H9 (cell line): ENCODE measurements around the gene SRGAP1. TPM values are rescaled to one million over a fixed set of nuclear protein-coding genes. Genes with fewer than 3 reads are reported as not detected.

Source experiments
- DNase-seq: peaks from one replicate; pipeline ENCODE4 v3.0.0-alpha.2; 2017
- H2AFZ ChIP-seq: one replicate; pipeline ENCODE4 v1.6.1; 2013; ENCODE audit warnings: mild to moderate bottlenecking, low read length, control low read depth, moderate library complexity
- H2AK5ac ChIP-seq: 2 replicates; pipeline ENCODE4 v1.6.1; 2013; ENCODE audit warnings: low read length, control low read depth, mixed read lengths; ENCODE audit not compliant: insufficient read length
- H2BK120ac ChIP-seq: one replicate; pipeline ENCODE4 v1.6.1; 2013; ENCODE audit warnings: low read depth, mild to moderate bottlenecking, low read length, control low read depth, inconsistent platforms; ENCODE audit not compliant: poor library complexity, severe bottlenecking
- H2BK12ac ChIP-seq: 2 replicates; pipeline ENCODE4 v1.6.1; 2013; ENCODE audit warnings: low read length, control low read depth, mixed read lengths, low read depth; ENCODE audit not compliant: insufficient read length
- H2BK15ac ChIP-seq: 2 replicates; pipeline ENCODE4 v1.6.1; 2013; ENCODE audit warnings: low read depth, low read length, control low read depth
- H2BK20ac ChIP-seq: one replicate; pipeline ENCODE4 v1.6.1; 2013; ENCODE audit warnings: low read depth, mild to moderate bottlenecking, low read length, control low read depth, inconsistent platforms; ENCODE audit not compliant: poor library complexity, severe bottlenecking
- H2BK5ac ChIP-seq: 2 replicates; pipeline ENCODE4 v1.6.1; 2013; ENCODE audit warnings: low read length, control low read depth, mixed read lengths; ENCODE audit not compliant: insufficient read length
- H3K14ac ChIP-seq: 2 replicates; pipeline ENCODE4 v1.6.1; 2013; ENCODE audit warnings: low read length, control low read depth; ENCODE audit not compliant: insufficient read depth
- H3K18ac ChIP-seq: 2 replicates; pipeline ENCODE4 v1.6.1; 2013; ENCODE audit warnings: low read depth, mild to moderate bottlenecking, mixed read lengths, low read length, control low read depth; ENCODE audit not compliant: insufficient read length
- H3K23ac ChIP-seq: 2 replicates; pipeline ENCODE4 v1.6.1; 2013; ENCODE audit warnings: low read length, control low read depth, mixed read lengths, low read depth; ENCODE audit not compliant: insufficient read length
- H3K23me2 ChIP-seq: 2 replicates; pipeline ENCODE4 v1.6.1; 2013; ENCODE audit warnings: low read depth, mild to moderate bottlenecking, mixed read lengths, low read length, control low read depth; ENCODE audit not compliant: insufficient read length, poor library complexity, severe bottlenecking
- H3K27ac ChIP-seq: 2 replicates; pipeline ENCODE4 v1.5.1; 2013; ENCODE audit warnings: low read length, control low read depth, mixed read lengths, low read depth; ENCODE audit not compliant: insufficient read length
- H3K27me3 ChIP-seq: 2 replicates; pipeline ENCODE4 v1.6.1; 2013; ENCODE audit warnings: low read length, control low read depth, inconsistent platforms; ENCODE audit not compliant: insufficient read depth
- H3K4ac ChIP-seq: 2 replicates; pipeline ENCODE4 v1.6.1; 2013; ENCODE audit warnings: low read depth, mild to moderate bottlenecking, control low read depth, inconsistent platforms, low read length, moderate library complexity
- H3K4me1 ChIP-seq: 2 replicates; pipeline ENCODE4 v1.6.1; 2013; ENCODE audit warnings: low read length, control low read depth, inconsistent platforms; ENCODE audit not compliant: insufficient read depth
- H3K4me2 ChIP-seq: 2 replicates; pipeline ENCODE4 v1.6.1; 2013; ENCODE audit warnings: low read length, control low read depth, mixed read lengths; ENCODE audit not compliant: insufficient read length, insufficient read depth
- H3K56ac ChIP-seq: 2 replicates; pipeline ENCODE4 v1.6.1; 2013; ENCODE audit warnings: low read depth, mild to moderate bottlenecking, mixed read lengths, low read length, control low read depth; ENCODE audit not compliant: insufficient read length
- H3K79me1 ChIP-seq: 2 replicates; pipeline ENCODE4 v1.6.1; 2013; ENCODE audit warnings: low read depth, mild to moderate bottlenecking, moderate library complexity, low read length, control low read depth, inconsistent platforms; ENCODE audit not compliant: insufficient read depth, poor library complexity, severe bottlenecking
- H3K79me2 ChIP-seq: 2 replicates; pipeline ENCODE4 v1.6.1; 2013; ENCODE audit warnings: low read length, control low read depth, inconsistent platforms; ENCODE audit not compliant: insufficient read depth
- H3K9ac ChIP-seq: 2 replicates; pipeline ENCODE4 v1.6.1; 2013; ENCODE audit warnings: low read length, control low read depth, mixed read lengths; ENCODE audit not compliant: insufficient read length; ENCODE audit errors: extremely low read depth
- H3K9me3 ChIP-seq: one replicate; pipeline ENCODE4 v1.6.1; 2013; ENCODE audit warnings: low read depth, low read length, inconsistent platforms; ENCODE audit not compliant: control insufficient read depth
- H3T11ph ChIP-seq: one replicate; pipeline ENCODE4 v1.6.1; 2013; ENCODE audit warnings: mild to moderate bottlenecking, low read length, control low read depth, inconsistent platforms
- H4K20me1 ChIP-seq: one replicate; pipeline ENCODE4 v1.6.1; 2013; ENCODE audit not compliant: control insufficient read depth, insufficient read length, insufficient read depth
- H4K5ac ChIP-seq: 2 replicates; pipeline ENCODE4 v1.6.1; 2013; ENCODE audit warnings: low read depth, mild to moderate bottlenecking, mixed read lengths, low read length, control low read depth; ENCODE audit not compliant: insufficient read length
- H4K8ac ChIP-seq: replicated peaks from 2 replicates; pipeline ENCODE4 v1.6.1; 2013; ENCODE audit warnings: low read length, control low read depth, mixed read lengths, low read depth; ENCODE audit not compliant: insufficient read length
- H4K91ac ChIP-seq: 2 replicates; pipeline ENCODE4 v1.6.1; 2013; ENCODE audit warnings: low read depth, mild to moderate bottlenecking, moderate library complexity, mixed read lengths, low read length, control low read depth; ENCODE audit not compliant: insufficient read length
- H3K27ac Mint-ChIP-seq, 3 experiments: 2 replicates in 2 of 3; 3 replicates in 1 of 3; pipeline ENCODE4 v1.8.0; 2020 to 2021; ENCODE audit warnings: mixed read lengths in 3 of 3, mild to moderate bottlenecking in 1 of 3, moderate library complexity in 1 of 3
- H3K27me3 Mint-ChIP-seq: 2 replicates; pipeline ENCODE4 v1.8.0; 2021; ENCODE audit warnings: low read depth, mild to moderate bottlenecking, moderate library complexity, mixed read lengths
- H3K36me3 Mint-ChIP-seq, 3 experiments: 2 replicates in 2 of 3; 3 replicates in 1 of 3; pipeline ENCODE4 v1.8.0; 2020 to 2021; ENCODE audit warnings: low read depth in 3 of 3, mixed read lengths in 3 of 3; ENCODE audit not compliant: insufficient read depth in 1 of 3
- H3K4me1 Mint-ChIP-seq, 2 experiments: 2 replicates each; pipeline ENCODE4 v1.8.0; 2020; ENCODE audit warnings: mixed read lengths in 2 of 2
- H3K4me3 Mint-ChIP-seq, 2 experiments: 2 replicates in 1 of 2; 3 replicates in 1 of 2; pipeline ENCODE4 v1.8.0; 2020 to 2021; ENCODE audit warnings: mild to moderate bottlenecking in 2 of 2, mixed read lengths in 2 of 2, moderate library complexity in 1 of 2
- H3K9me3 Mint-ChIP-seq, 2 experiments: 2 replicates in 1 of 2; 3 replicates in 1 of 2; pipeline ENCODE4 v1.8.0; 2020; ENCODE audit warnings: mild to moderate bottlenecking in 2 of 2, mixed read lengths in 2 of 2, moderate library complexity in 1 of 2
- CTCF ChIP-seq: fragments of 200-600 bp; sonication (generic); conservative IDR thresholded peaks from 3 replicates; pipeline ENCODE4 v1.8.0; 2021; ENCODE audit warnings: antibody characterized with exemption, mild to moderate bottlenecking
- WGBS: extraction: QIAGEN DNeasy Blood & Tissue Kit; methylation state at CpG from one replicate; pipeline ENCODE4 v1.1.7; 2013; ENCODE audit warnings: missing lambda C conversion rate, low lambda C conversion rate, mixed read lengths; ENCODE audit not compliant: insufficient read length; ENCODE audit errors: extremely low coverage; 5-methylcytosine and 5-hydroxymethylcytosine counted together
- total RNA-seq: library from RNA; stranded (reverse); gene quantifications from 2 replicates; pipeline ENCODE4 v1.2.1, GENCODE V29; 2021

The SRGAP1 gene
- total RNA-seq, 1 experiment from 2014 or later, result 4.8 TPM

GRCh38 chr12:64091186-64091585 is 246.7 kb downstream of the SRGAP1 start:
- Histone ChIP-seq H3K23me2 (no peaks in the 10 kb centered on the region), H3T11ph (no peak overlapping the region), H2BK120ac (no peak overlapping the region), H4K8ac (no peak overlapping the region), H2BK20ac (no peak overlapping the region), H2AFZ (no peak overlapping the region), H3K79me1 (no peaks in the 10 kb centered on the region), H4K91ac (no peak overlapping the region), H3K79me2 (no peaks in the 10 kb centered on the region), H3K4me1 (peaks cover 5% of the 10 kb centered on the region; the same call in 1 of the 2 replicates), H3K9ac (no peak overlapping the region), H3K27me3 (no peaks in the 10 kb centered on the region), H2AK5ac (no peak overlapping the region), H3K56ac (no peak overlapping the region), H2BK15ac (no peak overlapping the region), H4K20me1 (no peaks in the 10 kb centered on the region), H3K27ac (no peak overlapping the region), H3K18ac (no peak overlapping the region), H3K23ac (no peak overlapping the region), H3K14ac (no peak overlapping the region), H3K4ac (no peak overlapping the region), H3K4me2 (no peak overlapping the region), H4K5ac (no peak overlapping the region), H3K9me3 (no peaks in the 10 kb centered on the region), H2BK5ac (no peak overlapping the region), H2BK12ac (no peak overlapping the region)
- H3K27me3 Mint-ChIP-seq, result no peaks in the 10 kb centered on the region
- H3K36me3 Mint-ChIP-seq, result no peaks in the 10 kb centered on the region; a peak in 1 of 7 replicates
- H3K9me3 Mint-ChIP-seq, result no peaks in the 10 kb centered on the region
- no peak for TF ChIP-seq CTCF
- H3K4me1 Mint-ChIP-seq, result peaks cover 9 to 14% of the 10 kb centered on the region in 2 experiments
- no peak for DNase-seq
- peak overlapping the region in 2 of 3 experiments; percentile 11 to 12; a peak in 1 of 7 replicates for H3K27ac Mint-ChIP-seq
- WGBS, result no CpG with 5 or more reads among the region's 4 CpGs
- no peak overlapping the region for H3K4me3 Mint-ChIP-seq
